H1 (cell line): ENCODE measurements around the gene SCN10A. TPM values are rescaled to one million over a fixed set of nuclear protein-coding genes. Genes with fewer than 3 reads are reported as not detected.

ENCODE experiments used
- CTCF ChIA-PET: fragments of 300-600 bp; sonication (Branson Sonifier 250); formaldehyde crosslinking; loops from one replicate; lab custom pipeline; 2021; ENCODE audit not compliant: partially characterized antibody; lab: Charles Lee
- POLR2A ChIA-PET: fragments of 300-600 bp; sonication (Branson Sonifier 250); formaldehyde crosslinking; loops from one replicate; lab custom pipeline; 2021; ENCODE audit warnings: inconsistent platforms; ENCODE audit not compliant: partially characterized antibody; lab: Charles Lee
- DNase-seq, 2 experiments: peaks; one replicate each; pipeline versions ENCODE4 v3.0.0 to v3.0.0-alpha.2; 2010 to 2022; ENCODE audit warnings: low spot score in 2 of 2, low read depth in 1 of 2, mixed read lengths in 1 of 2
- FAIRE-seq: peaks from 2 replicates; lab custom pipeline; 2011; peaks lifted over from hg19 to GRCh38; lab: Jason Lieb, UNC
- H2AFZ ChIP-seq: 2 replicates; pipeline ENCODE4 v1.8.1; 2012; ENCODE audit warnings: low read length, inconsistent platforms
- H2AK5ac ChIP-seq: 2 replicates; pipeline ENCODE4 v1.6.1; 2013; ENCODE audit warnings: low read depth, low read length
- H2BK120ac ChIP-seq: replicated peaks from 2 replicates; pipeline ENCODE3; 2013; ENCODE audit warnings: low read depth, low read length, inconsistent platforms
- H2BK12ac ChIP-seq: 2 replicates; pipeline ENCODE4 v1.6.1; 2013; ENCODE audit warnings: low read depth, low read length
- H2BK15ac ChIP-seq: 2 replicates; pipeline ENCODE4 v1.6.1; 2013; ENCODE audit warnings: low read length
- H2BK20ac ChIP-seq: 2 replicates; pipeline ENCODE4 v1.6.1; 2013; ENCODE audit warnings: low read length
- H2BK5ac ChIP-seq: 2 replicates; pipeline ENCODE4 v1.6.1; 2013; ENCODE audit warnings: low read depth, low read length
- H3K14ac ChIP-seq: 2 replicates; pipeline ENCODE4 v1.6.1; 2013; ENCODE audit warnings: inconsistent platforms; ENCODE audit not compliant: insufficient read length
- H3K18ac ChIP-seq: 2 replicates; pipeline ENCODE4 v1.6.1; 2013; ENCODE audit warnings: low read length; ENCODE audit errors: extremely low read depth
- H3K23ac ChIP-seq: 2 replicates; pipeline ENCODE4 v1.6.1; 2013; ENCODE audit warnings: inconsistent platforms; ENCODE audit not compliant: insufficient read length
- H3K23me2 ChIP-seq: 2 replicates; pipeline ENCODE4 v1.6.1; 2013; ENCODE audit warnings: low read depth, low read length
- H3K27ac ChIP-seq: 2 replicates; pipeline ENCODE4 v1.6.1; 2011; ENCODE audit warnings: low read depth, low read length, inconsistent platforms
- H3K27me3 ChIP-seq, 4 experiments: replicated peaks in 1 of 4; 1 replicate in 1 of 4; 2 replicates in 3 of 4; pipeline versions ENCODE4 v1.6.1 to v1.8.1; 2011 to 2013; ENCODE audit warnings: low read length in 3 of 4, mild to moderate bottlenecking in 3 of 4, inconsistent platforms in 2 of 4, mixed read lengths in 2 of 4, moderate library complexity in 1 of 4; ENCODE audit not compliant: control insufficient read depth in 3 of 4, insufficient read depth in 3 of 4; ENCODE audit errors: extremely low read depth in 1 of 4
- H3K36me3 ChIP-seq, 4 experiments: 2 replicates each; pipeline versions ENCODE4 v1.6.1 to v1.8.1; 2011 to 2013; ENCODE audit warnings: mild to moderate bottlenecking in 4 of 4, low read length in 3 of 4, moderate library complexity in 2 of 4, control low read depth in 1 of 4, inconsistent platforms in 1 of 4; ENCODE audit not compliant: insufficient read depth in 4 of 4, control insufficient read depth in 2 of 4
- H3K4ac ChIP-seq: replicated peaks from 2 replicates; pipeline ENCODE3; 2013; ENCODE audit warnings: low read length, low read depth, mixed read lengths, inconsistent platforms; ENCODE audit not compliant: insufficient read length
- H3K4me1 ChIP-seq, 4 experiments: replicated peaks in 1 of 4; 1 replicate in 1 of 4; 2 replicates in 3 of 4; pipeline versions ENCODE4 v1.6.1 to v1.8.1; 2011 to 2013; ENCODE audit warnings: low read length in 3 of 4, inconsistent platforms in 2 of 4, mixed read lengths in 1 of 4; ENCODE audit not compliant: insufficient read depth in 4 of 4, control insufficient read depth in 3 of 4
- H3K4me2 ChIP-seq, 2 experiments: 2 replicates each; pipeline versions ENCODE4 v1.6.1 to v1.8.1; 2011 to 2013; ENCODE audit warnings: low read depth in 2 of 2, low read length in 2 of 2, control low read depth in 1 of 2, inconsistent platforms in 1 of 2, mild to moderate bottlenecking in 1 of 2; ENCODE audit not compliant: insufficient read depth in 1 of 2
- H3K4me3 ChIP-seq, 4 experiments: fragments of 200-600, 300-600 bp in 1 of 4; sonication (generic), shearing (Covaris generic), sonication (Bioruptor Twin) in 1 of 4; 2 replicates each; pipeline versions ENCODE4 v1.5.1 to v1.8.1; 2011 to 2016; ENCODE audit warnings: low read length in 4 of 4, low read depth in 3 of 4, control low read depth in 2 of 4, inconsistent platforms in 2 of 4, mild to moderate bottlenecking in 2 of 4, mixed read lengths in 1 of 4, moderate library complexity in 1 of 4; ENCODE audit not compliant: insufficient read depth in 2 of 4; ENCODE audit errors: extremely low read depth in 1 of 4
- H3K56ac ChIP-seq: replicated peaks from 2 replicates; pipeline ENCODE3; 2013; ENCODE audit warnings: low read depth, mild to moderate bottlenecking, mixed read lengths, low read length, inconsistent platforms; ENCODE audit not compliant: insufficient read length
- H3K79me1 ChIP-seq: 2 replicates; pipeline ENCODE4 v1.6.1; 2013; ENCODE audit warnings: low read depth, low read length, control low read depth
- H3K79me2 ChIP-seq, 2 experiments: 2 replicates each; pipeline versions ENCODE4 v1.6.1 to v1.8.1; 2012 to 2013; ENCODE audit warnings: low read length in 2 of 2, mild to moderate bottlenecking in 2 of 2, inconsistent platforms in 1 of 2; ENCODE audit not compliant: insufficient read depth in 2 of 2, control insufficient read depth in 1 of 2
- H3K9ac ChIP-seq, 4 experiments: replicated peaks in 1 of 4; 1 replicate in 1 of 4; 2 replicates in 3 of 4; pipeline versions ENCODE4 v1.6.1 to v1.8.1; 2011 to 2013; ENCODE audit warnings: low read depth in 3 of 4, low read length in 3 of 4, control low read depth in 2 of 4, mild to moderate bottlenecking in 2 of 4, moderate library complexity in 2 of 4, inconsistent platforms in 1 of 4; ENCODE audit errors: extremely low read depth in 1 of 4
- H3K9me3 ChIP-seq, 2 experiments: 2 replicates each; pipeline versions ENCODE4 v1.6.1 to v1.8.1; 2012 to 2013; ENCODE audit warnings: mild to moderate bottlenecking in 2 of 2, moderate library complexity in 2 of 2, control low read depth in 1 of 2, inconsistent platforms in 1 of 2, low read depth in 1 of 2, low read length in 1 of 2, mixed read lengths in 1 of 2; ENCODE audit not compliant: insufficient read depth in 2 of 2
- H4K20me1 ChIP-seq, 2 experiments: replicated peaks in 1 of 2; 2 replicates each; pipeline versions ENCODE3 to v1.8.1; 2011 to 2013; ENCODE audit warnings: inconsistent platforms in 2 of 2, low read length in 2 of 2, mild to moderate bottlenecking in 1 of 2; ENCODE audit not compliant: insufficient read depth in 2 of 2, control insufficient read depth in 1 of 2
- H4K5ac ChIP-seq: 2 replicates; pipeline ENCODE4 v1.6.1; 2013; ENCODE audit warnings: low read length, low read depth, mixed read lengths, inconsistent platforms; ENCODE audit not compliant: insufficient read length
- H4K8ac ChIP-seq: 2 replicates; pipeline ENCODE4 v1.8.0; 2013; ENCODE audit warnings: mild to moderate bottlenecking, moderate library complexity, low read length, inconsistent platforms; ENCODE audit not compliant: insufficient read depth; ENCODE audit errors: extremely low read depth
- H4K91ac ChIP-seq: replicated peaks from 2 replicates; pipeline ENCODE3; 2013; ENCODE audit warnings: low read length, mixed read lengths, inconsistent platforms; ENCODE audit not compliant: insufficient read length
- BRCA1 ChIP-seq: IDR thresholded peaks from 2 replicates; pipeline ENCODE4 v1.6.1; 2012; ENCODE audit warnings: low read depth, low read length, improper control_type of control experiment
- CEBPB ChIP-seq: IDR thresholded peaks from 2 replicates; pipeline ENCODE4 v1.6.1; 2012; ENCODE audit warnings: low read depth, low read length
- E2F6 ChIP-seq: IDR thresholded peaks from 2 replicates; pipeline ENCODE4 v1.6.1; 2012; ENCODE audit warnings: inconsistent platforms
- EGR1 ChIP-seq: IDR thresholded peaks from 2 replicates; pipeline ENCODE4 v1.6.1; 2011; ENCODE audit warnings: low read depth, low read length, borderline replicate concordance
- EP300 ChIP-seq, 2 experiments: IDR thresholded peaks; 1 replicate in 1 of 2; 2 replicates in 1 of 2; pipeline ENCODE4 v1.6.1; 2011 to 2012; ENCODE audit warnings: low read depth in 2 of 2, low read length in 2 of 2, mild to moderate bottlenecking in 2 of 2, borderline replicate concordance in 1 of 2, inconsistent platforms in 1 of 2, moderate library complexity in 1 of 2
- EZH2 ChIP-seq: fragments of 200-600 bp; sonication (generic); IDR thresholded peaks from 2 replicates; pipeline ENCODE4 v1.7.1; 2012; ENCODE audit warnings: low read depth, mild to moderate bottlenecking, moderate library complexity, low read length, inconsistent platforms; ENCODE audit not compliant: severe bottlenecking
- FOSL1 ChIP-seq: IDR thresholded peaks from 2 replicates; pipeline ENCODE4 v1.6.1; 2011; ENCODE audit warnings: mild to moderate bottlenecking, low read depth, low read length, moderate library complexity; ENCODE audit not compliant: insufficient read depth
- KDM4A ChIP-seq: IDR thresholded peaks from one replicate; pipeline ENCODE4 v1.7.1; 2012; ENCODE audit warnings: low read depth, mild to moderate bottlenecking, moderate library complexity, low read length, inconsistent platforms; ENCODE audit not compliant: severe bottlenecking
- KDM5A ChIP-seq: fragments of 200-600 bp; IDR thresholded peaks from 2 replicates; pipeline ENCODE4 v1.7.1; 2012; ENCODE audit warnings: mild to moderate bottlenecking, low read length, inconsistent platforms, mixed read lengths
- POLR2AphosphoS5 ChIP-seq: IDR thresholded peaks from 2 replicates; pipeline ENCODE4 v1.6.1; 2011; ENCODE audit warnings: low read depth, low read length
- POU5F1 ChIP-seq: IDR thresholded peaks from 2 replicates; pipeline ENCODE4 v1.6.1; 2011; ENCODE audit warnings: low read depth, mild to moderate bottlenecking, low read length, moderate library complexity
- RXRA ChIP-seq: IDR thresholded peaks from 2 replicates; pipeline ENCODE4 v1.6.1; 2011; ENCODE audit warnings: low read depth, mild to moderate bottlenecking, low read length, moderate library complexity; ENCODE audit not compliant: insufficient read depth
- TAF7 ChIP-seq: optimal IDR thresholded peaks from 2 replicates; pipeline ENCODE3; 2011; ENCODE audit warnings: low read depth, mild to moderate bottlenecking, inconsistent platforms, low read length, moderate library complexity, borderline replicate concordance
- TCF12 ChIP-seq: IDR thresholded peaks from 2 replicates; pipeline ENCODE4 v1.6.1; 2011; ENCODE audit warnings: low read depth, mild to moderate bottlenecking, low read length
- TEAD4 ChIP-seq: IDR thresholded peaks from 2 replicates; pipeline ENCODE4 v1.6.1; 2012; ENCODE audit warnings: low read depth, low read length, inconsistent platforms, mixed read lengths
- WGBS, 2 experiments: shearing (Covaris generic) in 1 of 2; methylation state at CpG; one replicate each; pipeline versions ENCODE4 v1.1.6 to v1.1.7; 2013 to 2015; ENCODE audit warnings: low lambda C conversion rate in 2 of 2, mixed read lengths in 2 of 2, inconsistent platforms in 1 of 2, low coverage in 1 of 2, missing lambda C conversion rate in 1 of 2; ENCODE audit not compliant: insufficient replicate concordance in 2 of 2, insufficient coverage in 1 of 2, insufficient read length in 1 of 2; ENCODE audit errors: extremely low coverage in 1 of 2, missing lambda C conversion rate in 1 of 2; 5-methylcytosine and 5-hydroxymethylcytosine counted together
- polyA plus RNA-seq, 7 experiments: library from polyadenylated mRNA; depleted of rRNA in 3 of 7; stranded (reverse) in 5 of 7; unstranded in 2 of 7; fragments of >200 nt in 5 of 7; fragments of 200-250 nt in 2 of 7; gene quantifications; 1 replicate in 5 of 7; 2 replicates in 1 of 7; 4 replicates in 1 of 7; pipeline versions ENCODE4 v1.2.1 to v1.2.3, GENCODE V29; 2011 to 2013; ENCODE audit warnings: missing spikeins in 2 of 7, mixed read lengths in 2 of 7
- total RNA-seq: library from RNA; stranded (reverse); fragmentation: NEBNext Ultra II Directional; extraction: Animal tissue kit (Norgen Biotek cat#: 25700); gene quantifications from 2 replicates; pipeline ENCODE4 v1.2.1, GENCODE V29; 2021

The SCN10A gene
- total and polyA plus RNA-seq, 2 of the 8 experiments (the other 6 are each of a cell fraction or from before 2014, with no cell fraction given): not detected

GRCh38 chr3:38746641-38747040 is 69.4 kb downstream of the SCN10A start:
- Histone ChIP-seq H4K5ac (no peak overlapping the region), H3K14ac (no peak overlapping the region), H4K91ac (no peak overlapping the region), H3K9me3 (no peaks in the 10 kb centered on the region), H3K79me2 (no peaks in the 10 kb centered on the region), H3K4me1 (no peaks in the 10 kb centered on the region), H3K4me3 (no peak overlapping the region), H3K18ac (no peak overlapping the region), H4K20me1 (no peaks in the 10 kb centered on the region), H3K9ac (no peak overlapping the region), H3K79me1 (no peaks in the 10 kb centered on the region), H2BK12ac (no peak overlapping the region), H3K23me2 (no peaks in the 10 kb centered on the region), H3K56ac (no peak overlapping the region), H2BK5ac (no peak overlapping the region), H3K4me2 (no peak overlapping the region), H3K27ac (no peak overlapping the region), H3K27me3 (no peaks in the 10 kb centered on the region), H2BK120ac (no peak overlapping the region), H2AK5ac (no peak overlapping the region), H3K23ac (no peak overlapping the region), H4K8ac (no peak overlapping the region), H2AFZ (no peak overlapping the region), H2BK15ac (no peak overlapping the region), H3K36me3 (no peaks in the 10 kb centered on the region), H2BK20ac (no peak overlapping the region), H3K4ac (no peak overlapping the region)
- WGBS, 2 experiments: 80% methylated on average over 1 of the region's 1 CpG; no CpG with 5 or more reads in 1 of the 2 experiments
- FAIRE-seq (no peak), DNase-seq (no peak)
- CTCF ChIA-PET: no interaction called here
- POLR2A ChIA-PET: no interaction called here
- TF ChIP-seq TAF7 (no peak), E2F6 (no peak), POLR2AphosphoS5 (no peak), KDM4A (no peak), KDM5A (no peak), EP300 (IDR thresholded peaks at IDR 0.05; ENCODE audit: borderline replicate concordance in 1 of 2, low read depth in 2 of 2, low read length in 2 of 2) (no peak), BRCA1 (no peak), CEBPB (no peak), EZH2 (no peak), TCF12 (no peak), EGR1 (no peak), TEAD4 (no peak), FOSL1 (no peak), RXRA (no peak), POU5F1 (no peak)
